ENCODE data around the gene ULK1.

The ULK1 gene

GRCh38 chr12:131919366-131920156 lies 25.1 kb downstream of the ULK1 start:
- Histone ChIP-seq H3K9me3 (ENCODE audit: control insufficient read depth, low read length) (no peaks in the 10 kb centered on the region), H3K27me3 (replicated peaks; ENCODE audit: control insufficient read depth, insufficient read depth, low read length) (no peaks in the 10 kb centered on the region), H3K9ac (ENCODE audit: low read length) (no peak overlapping the region), H3K36me3 (ENCODE audit: control insufficient read depth, insufficient read depth, low read length, severe bottlenecking) (peaks cover 35% of the 10 kb centered on the region), H3K4me3 (ENCODE audit: low read length) (no peak overlapping the region), H3K4me1 (ENCODE audit: control insufficient read depth, insufficient read depth, low read length) (peaks cover 6% of the 10 kb centered on the region)
- no peak for DNase-seq (ENCODE audit: low read depth)

GRCh38 chr12:131920157-131920508 lies 25.7 kb downstream of the ULK1 start:
- no peak for DNase-seq (ENCODE audit: low read depth)
- H3K27me3 ChIP-seq (replicated peaks; ENCODE audit: control insufficient read depth, insufficient read depth, low read length) = no peaks in the 10 kb centered on the region
- no peak overlapping the region for H3K4me3 ChIP-seq (ENCODE audit: low read length)
- H3K36me3 ChIP-seq (ENCODE audit: control insufficient read depth, insufficient read depth, low read length, severe bottlenecking) = peaks cover 30% of the 10 kb centered on the region
- H3K4me1 ChIP-seq (ENCODE audit: control insufficient read depth, insufficient read depth, low read length) = peaks cover 7% of the 10 kb centered on the region
- H3K9me3 ChIP-seq (ENCODE audit: control insufficient read depth, low read length) = no peaks in the 10 kb centered on the region
- no peak overlapping the region for H3K9ac ChIP-seq (ENCODE audit: low read length)

DNA sequence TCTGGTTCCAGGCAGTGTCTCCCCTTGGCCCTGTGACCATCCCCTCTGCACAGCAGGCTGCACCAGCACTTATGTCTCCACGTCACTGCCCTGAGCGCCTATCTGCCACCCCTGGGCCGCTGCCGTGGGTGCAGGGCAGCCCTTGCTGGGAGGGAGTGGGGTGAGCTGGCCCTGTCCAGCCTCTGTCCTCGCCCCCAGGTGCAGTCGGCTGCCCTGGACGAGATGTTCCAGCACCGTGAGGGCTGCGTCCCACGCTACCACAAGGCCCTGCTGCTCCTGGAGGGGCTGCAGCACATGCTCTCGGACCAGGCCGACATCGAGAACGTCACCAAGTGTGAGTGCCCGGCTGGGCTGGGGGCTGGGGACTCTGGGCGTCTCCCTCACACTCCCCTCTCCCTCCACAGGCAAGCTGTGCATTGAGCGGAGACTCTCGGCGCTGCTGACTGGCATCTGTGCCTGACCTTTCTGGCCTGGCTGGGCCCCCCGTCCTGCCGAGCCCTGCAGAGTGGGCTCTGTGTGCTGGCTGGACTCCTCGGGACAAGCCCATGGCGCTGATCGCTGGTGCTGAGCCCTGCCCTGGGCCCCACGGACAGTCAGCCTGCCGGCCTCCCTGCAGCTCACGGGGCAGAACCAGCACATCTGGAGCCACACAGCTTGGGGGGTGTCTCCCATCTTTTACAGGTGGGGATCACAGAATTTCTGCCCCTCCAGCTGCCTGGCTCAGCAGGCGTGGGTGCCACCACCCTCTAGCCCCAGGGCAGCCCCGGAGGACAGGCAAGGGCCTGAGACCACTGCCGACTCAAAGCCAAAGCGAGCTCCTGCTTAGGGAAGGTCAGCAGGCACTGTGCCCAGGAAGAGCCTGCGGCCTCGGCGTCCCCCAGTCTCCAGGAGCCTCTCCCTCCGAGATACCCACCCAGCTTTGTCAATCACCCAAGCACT lies 26.7 kb downstream of the ULK1 start:
- H3K9ac ChIP-seq (ENCODE audit: low read length) = no peak overlapping the region
- peaks cover 7% of the 10 kb centered on the region for H3K4me1 ChIP-seq (ENCODE audit: control insufficient read depth, insufficient read depth, low read length)
- H3K27me3 ChIP-seq (replicated peaks; ENCODE audit: control insufficient read depth, insufficient read depth, low read length) = no peaks in the 10 kb centered on the region
- no peak for DNase-seq (ENCODE audit: low read depth)
- H3K4me3 ChIP-seq (ENCODE audit: low read length) = no peak overlapping the region
- no peaks in the 10 kb centered on the region for H3K9me3 ChIP-seq (ENCODE audit: control insufficient read depth, low read length)
- H3K36me3 ChIP-seq (ENCODE audit: control insufficient read depth, insufficient read depth, low read length, severe bottlenecking) = peaks cover 19% of the 10 kb centered on the region

- H3K9ac ChIP-seq (ENCODE audit: low read length) = no peak overlapping the region
- H3K4me1 ChIP-seq (ENCODE audit: control insufficient read depth, insufficient read depth, low read length) = peaks cover 7% of the 10 kb centered on the region
- DNase-seq (ENCODE audit: low read depth) = no peak
- H3K36me3 ChIP-seq (ENCODE audit: control insufficient read depth, insufficient read depth, low read length, severe bottlenecking) = peaks cover 16% of the 10 kb centered on the region
- H3K4me3 ChIP-seq (ENCODE audit: low read length) = no peak overlapping the region
- H3K27me3 ChIP-seq (replicated peaks; ENCODE audit: control insufficient read depth, insufficient read depth, low read length) = no peaks in the 10 kb centered on the region
- H3K9me3 ChIP-seq (ENCODE audit: control insufficient read depth, low read length) = no peaks in the 10 kb centered on the region
These were observed 27.7 kb downstream of the ULK1 start for GRCh38 chr12:131921866-131922769.

DNA sequence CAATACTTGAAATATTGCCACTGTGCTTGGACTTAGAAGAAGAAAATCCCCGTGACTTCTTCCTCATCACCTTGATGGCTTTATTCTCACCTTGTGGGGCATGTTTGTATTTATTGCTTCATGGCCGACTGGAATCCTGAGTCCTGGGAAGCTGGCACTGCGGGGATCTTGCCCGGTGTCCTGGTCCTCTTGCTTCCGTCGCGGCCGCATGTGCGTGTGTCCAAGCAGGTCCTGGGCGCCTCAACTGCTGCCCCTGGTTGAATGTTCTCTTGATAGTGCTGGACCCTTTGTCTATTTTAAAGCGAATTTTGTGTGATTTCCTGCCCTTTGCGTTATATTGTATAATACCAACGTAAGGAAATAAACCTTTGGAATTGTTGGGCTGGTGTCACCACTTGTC lies 28.4 kb downstream of the ULK1 start:
- H3K4me1 ChIP-seq (ENCODE audit: control insufficient read depth, insufficient read depth, low read length) = peaks cover 7% of the 10 kb centered on the region
- no peak overlapping the region for H3K4me3 ChIP-seq (ENCODE audit: low read length)
- no peak overlapping the region for H3K9ac ChIP-seq (ENCODE audit: low read length)
- H3K9me3 ChIP-seq (ENCODE audit: control insufficient read depth, low read length) = no peaks in the 10 kb centered on the region
- no peaks in the 10 kb centered on the region for H3K27me3 ChIP-seq (replicated peaks; ENCODE audit: control insufficient read depth, insufficient read depth, low read length)
- no peak for DNase-seq (ENCODE audit: low read depth)
- peaks cover 16% of the 10 kb centered on the region for H3K36me3 ChIP-seq (ENCODE audit: control insufficient read depth, insufficient read depth, low read length, severe bottlenecking)

GRCh38 chr12:131923260-131923659 lies 28.8 kb downstream of the ULK1 start:
- no peak overlapping the region for H3K9ac ChIP-seq (ENCODE audit: low read length)
- H3K4me3 ChIP-seq (ENCODE audit: low read length) = no peak overlapping the region
- no peak for DNase-seq (ENCODE audit: low read depth)

GRCh38 chr12:131927110-131928079 lies 33.0 kb downstream of the ULK1 start:
- no peak for DNase-seq (ENCODE audit: low read depth)
- Histone ChIP-seq H3K9ac (ENCODE audit: low read length) (no peak overlapping the region), H3K9me3 (ENCODE audit: control insufficient read depth, low read length) (no peaks in the 10 kb centered on the region), H3K4me3 (ENCODE audit: low read length) (no peak overlapping the region), H3K4me1 (ENCODE audit: control insufficient read depth, insufficient read depth, low read length) (peaks cover 17% of the 10 kb centered on the region), H3K27me3 (replicated peaks; ENCODE audit: control insufficient read depth, insufficient read depth, low read length) (no peaks in the 10 kb centered on the region), H3K36me3 (ENCODE audit: control insufficient read depth, insufficient read depth, low read length, severe bottlenecking) (peaks cover 7% of the 10 kb centered on the region)

More at GRCh38 chr12:131923260-131923659, 28.8 kb downstream of the ULK1 start:
- Histone ChIP-seq H3K27me3 (replicated peaks; ENCODE audit: control insufficient read depth, insufficient read depth, low read length) (no peaks in the 10 kb centered on the region), H3K9me3 (ENCODE audit: control insufficient read depth, low read length) (no peaks in the 10 kb centered on the region), H3K36me3 (ENCODE audit: control insufficient read depth, insufficient read depth, low read length, severe bottlenecking) (peaks cover 16% of the 10 kb centered on the region), H3K4me1 (ENCODE audit: control insufficient read depth, insufficient read depth, low read length) (peaks cover 7% of the 10 kb centered on the region)

- Histone ChIP-seq H3K4me3 (ENCODE audit: low read length) (peak overlapping the region; percentile 82), H3K9ac (ENCODE audit: low read length) (peak overlapping the region; percentile 86), H3K27me3 (replicated peaks; ENCODE audit: control insufficient read depth, insufficient read depth, low read length) (no peaks in the 10 kb centered on the region), H3K36me3 (ENCODE audit: control insufficient read depth, insufficient read depth, low read length, severe bottlenecking) (peaks cover 15% of the 10 kb centered on the region), H3K4me1 (ENCODE audit: control insufficient read depth, insufficient read depth, low read length) (peaks cover 17% of the 10 kb centered on the region), H3K9me3 (ENCODE audit: control insufficient read depth, low read length) (no peaks in the 10 kb centered on the region)
- DNase-seq (ENCODE audit: low read depth) = no peak
These were observed 33.8 kb downstream of the ULK1 start for GRCh38 chr12:131928080-131928710.

DNA sequence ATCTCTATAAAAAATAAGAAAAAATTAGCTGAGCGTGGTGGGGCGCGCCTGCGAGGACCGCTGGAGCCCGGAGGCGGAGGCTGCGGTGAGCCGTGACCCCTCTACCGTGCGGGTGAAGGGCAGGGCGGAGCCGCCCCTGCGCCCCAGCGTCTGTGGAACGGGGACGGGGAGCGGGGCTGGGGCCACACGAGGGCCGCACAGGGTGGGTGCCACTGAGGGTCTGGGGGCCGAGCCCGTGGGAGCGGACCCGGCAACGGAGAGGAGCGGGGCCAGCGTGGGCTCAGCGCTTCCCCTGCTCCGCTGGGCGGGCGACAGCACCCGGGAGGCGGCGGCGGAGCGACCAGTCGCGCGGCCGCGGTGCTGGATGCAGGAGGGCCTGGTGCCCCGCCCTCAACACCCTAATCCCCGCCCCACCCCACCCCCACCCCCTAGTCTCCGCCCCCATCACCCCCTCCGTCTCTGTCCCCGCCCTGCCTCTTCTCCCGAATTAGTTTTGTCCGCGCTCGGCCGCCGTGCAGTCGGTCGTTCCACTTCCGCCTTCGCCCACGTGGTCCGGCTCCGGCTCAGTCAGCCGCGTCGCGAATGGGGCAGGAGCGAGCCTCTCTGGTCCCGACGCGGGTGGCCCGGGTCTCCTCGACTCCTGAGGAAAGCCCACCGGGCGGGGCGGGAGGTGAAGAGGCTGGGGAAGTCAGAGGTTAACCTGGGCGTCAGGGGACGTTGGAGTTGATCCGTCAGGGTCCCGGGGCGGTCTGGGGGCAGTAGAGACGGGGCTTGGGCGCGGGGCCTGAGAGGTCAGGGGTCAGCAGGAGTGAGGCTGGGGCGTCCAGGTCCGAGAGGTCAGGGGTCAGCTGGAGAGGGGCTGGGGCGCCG lies 34.5 kb downstream of the ULK1 start, which contains the start of gene PUS1:
TSS of gene PUS1 (plus strand) at position 566 of the 870 bp plus-strand sequence. CDS start 447 bp downstream, outside the sequence.
- Histone ChIP-seq H3K9me3 (ENCODE audit: control insufficient read depth, low read length) (no peaks in the 10 kb centered on the region), H3K27me3 (replicated peaks; ENCODE audit: control insufficient read depth, insufficient read depth, low read length) (no peaks in the 10 kb centered on the region), H3K9ac (ENCODE audit: low read length) (peak within 1 kb of the TSS; percentile 91), H3K4me1 (ENCODE audit: control insufficient read depth, insufficient read depth, low read length) (peaks cover 17% of the 10 kb centered on the region), H3K4me3 (ENCODE audit: low read length) (peak within 1 kb of the TSS; percentile 90), H3K36me3 (ENCODE audit: control insufficient read depth, insufficient read depth, low read length, severe bottlenecking) (peaks cover 23% of the 10 kb centered on the region)
- DNase-seq (ENCODE audit: low read depth) = peak; percentile 98

All from adipocyte (in vitro differentiated cells).